NCI-H69 (cell line): ENCODE data around the gene CERS3.

Experiments used
- DNase-seq: peaks from one replicate; lab custom pipeline; 2025; lab: John Stamatoyannopoulos, UW

CERS3 gene

DNA sequence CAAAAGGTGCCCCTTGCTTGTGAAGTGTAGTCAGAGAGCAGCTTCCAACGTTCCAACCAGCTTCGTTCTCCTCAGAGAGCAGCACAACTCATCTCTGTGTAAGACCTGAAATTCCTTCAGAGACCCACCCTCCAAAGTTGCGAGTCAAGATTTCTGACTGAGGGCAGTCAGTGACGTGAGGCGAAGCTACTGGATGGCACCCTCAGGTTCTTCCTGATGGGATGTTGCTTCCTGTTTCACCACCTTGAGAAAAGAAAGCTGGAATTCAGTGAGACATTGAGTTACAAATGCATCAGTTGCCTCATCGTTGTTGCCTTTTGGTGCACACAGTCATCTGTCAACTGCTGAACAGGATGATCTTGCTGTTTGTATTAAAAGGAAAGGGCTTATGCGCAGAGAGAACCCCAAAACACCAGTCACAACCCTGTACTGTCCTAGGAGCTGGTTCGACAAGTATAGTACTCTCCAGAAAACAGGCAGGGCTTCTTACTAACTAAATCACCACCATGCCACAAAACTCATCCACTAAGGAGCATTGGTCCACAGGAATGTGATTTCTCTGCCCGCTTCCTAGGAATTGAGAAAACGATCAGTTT, at the start of gene CERS3:
Gene CERS3 (minus strand): TSS at position 118 of the 596 bp plus-strand sequence. CDS start 27,101 bp downstream, outside the sequence.
- DNase-seq = no peak

- no peak for DNase-seq
These were observed 44.8 kb upstream of the CERS3 start for GRCh38 chr15:100573526-100573925.

DNA sequence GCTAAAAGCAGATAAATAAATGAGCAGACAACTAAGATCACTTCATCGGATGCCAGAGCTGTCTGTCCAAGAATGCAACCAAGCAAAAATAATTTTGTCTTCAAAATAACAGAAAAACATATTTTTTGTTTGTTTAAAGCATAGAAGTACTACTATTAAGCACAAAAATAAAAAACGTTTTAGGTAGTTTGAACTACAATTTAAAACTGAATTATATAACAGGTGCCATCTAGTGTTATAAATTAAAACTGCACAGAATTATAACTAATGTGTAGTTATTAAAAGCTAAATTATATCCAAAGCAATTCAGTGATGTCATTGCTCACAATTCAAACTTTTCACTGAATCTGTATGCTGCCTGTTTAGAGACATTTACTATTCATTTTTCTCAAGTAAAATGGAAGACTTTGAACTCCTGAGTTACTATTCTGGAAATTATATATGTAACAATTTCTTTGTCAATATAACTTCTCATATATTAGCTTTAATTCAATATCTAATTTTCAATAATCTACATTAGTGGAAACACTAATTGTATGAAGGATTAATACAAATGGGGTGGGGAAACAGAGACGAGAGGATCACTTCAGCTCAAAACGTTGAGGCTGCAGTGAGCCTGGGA, 43.7 kb upstream of the CERS3 start:
- peak; percentile 14 for DNase-seq

GRCh38 chr15:100571592-100572167, 42.9 kb upstream of the CERS3 start:
- no peak for DNase-seq

GRCh38 chr15:100570735-100571313, 42.1 kb upstream of the CERS3 start:
- DNase-seq = no peak

DNA sequence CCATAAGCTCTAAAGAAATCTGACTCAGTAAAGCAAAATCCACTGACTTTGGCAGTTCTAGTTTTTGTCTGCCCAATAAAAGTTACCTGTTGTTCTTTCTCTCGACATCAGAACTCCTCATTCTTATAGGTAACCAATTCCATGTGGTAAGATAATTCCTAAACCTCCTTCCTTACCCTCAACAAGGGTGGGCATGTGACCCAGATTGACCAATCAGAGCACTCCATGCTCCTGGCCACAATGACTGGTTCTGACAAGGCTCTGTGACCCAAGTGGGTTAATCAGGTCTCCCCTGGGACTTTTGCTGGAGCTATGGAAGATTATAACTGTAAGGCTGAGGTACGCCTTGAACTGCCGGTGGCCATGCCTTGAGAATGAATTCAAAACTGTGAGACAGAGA, 41.5 kb upstream of the CERS3 start:
- DNase-seq = no peak

- no peak for DNase-seq
These were observed 40.6 kb upstream of the CERS3 start for GRCh38 chr15:100569391-100569790.

DNA sequence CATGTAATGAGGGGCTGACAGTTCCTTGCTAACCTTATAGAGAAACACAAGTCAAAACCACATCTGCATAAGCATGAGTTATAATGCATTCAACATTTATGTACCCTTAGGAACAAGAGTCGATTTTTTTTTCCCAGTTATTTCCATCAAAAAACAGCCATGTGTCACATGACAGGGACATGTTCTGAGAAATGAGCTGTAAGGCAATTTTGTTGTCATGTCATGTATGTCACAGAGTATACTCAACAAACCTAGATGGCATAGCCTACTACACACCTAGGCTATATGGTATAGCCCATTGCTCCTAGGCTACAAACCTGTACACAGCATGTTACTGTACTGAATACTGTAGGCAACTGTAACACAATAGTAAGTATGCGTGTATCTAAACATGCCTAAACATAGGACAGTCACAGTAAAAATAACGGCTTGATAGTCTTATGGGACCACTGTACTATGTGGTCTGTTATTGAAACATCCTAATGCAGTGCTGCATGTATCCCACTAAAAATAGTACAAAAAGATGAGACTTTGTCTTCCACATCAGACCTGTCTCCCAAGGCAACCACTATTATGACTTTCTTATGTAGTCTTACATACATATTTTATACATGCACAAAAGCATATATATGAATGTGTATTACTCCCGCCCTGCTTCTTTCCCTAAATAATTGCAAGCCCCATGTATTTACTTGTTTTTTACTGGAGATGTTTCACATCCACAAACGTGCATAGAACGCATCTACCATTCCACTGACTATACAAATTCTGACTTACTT, 38.3 kb upstream of the CERS3 start:
- DNase-seq = no peak

GRCh38 chr15:100565591-100565990, 36.8 kb upstream of the CERS3 start:
- DNase-seq = no peak

- no peak for DNase-seq
These were observed 31.6 kb upstream of the CERS3 start for GRCh38 chr15:100560323-100560722.

DNA sequence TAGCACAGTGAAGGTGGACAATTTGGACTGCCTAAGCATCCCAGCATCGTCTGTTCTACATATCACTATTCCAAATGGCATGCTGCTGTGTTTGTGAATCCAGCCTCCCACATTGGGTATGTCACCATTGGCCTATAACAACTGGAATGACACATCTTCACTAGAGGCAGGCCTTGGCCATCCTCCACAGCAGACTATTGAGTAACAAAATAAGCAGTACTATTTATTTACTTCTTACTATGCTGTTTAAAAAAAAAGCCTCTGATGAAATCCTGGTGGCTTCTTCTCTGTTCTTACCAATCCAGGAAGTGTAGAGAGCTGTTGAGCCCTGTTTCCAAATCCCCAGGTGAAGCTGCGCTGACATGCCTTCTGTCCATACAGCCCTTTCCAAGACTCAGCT, 30.6 kb upstream of the CERS3 start:
- DNase-seq = no peak

DNA sequence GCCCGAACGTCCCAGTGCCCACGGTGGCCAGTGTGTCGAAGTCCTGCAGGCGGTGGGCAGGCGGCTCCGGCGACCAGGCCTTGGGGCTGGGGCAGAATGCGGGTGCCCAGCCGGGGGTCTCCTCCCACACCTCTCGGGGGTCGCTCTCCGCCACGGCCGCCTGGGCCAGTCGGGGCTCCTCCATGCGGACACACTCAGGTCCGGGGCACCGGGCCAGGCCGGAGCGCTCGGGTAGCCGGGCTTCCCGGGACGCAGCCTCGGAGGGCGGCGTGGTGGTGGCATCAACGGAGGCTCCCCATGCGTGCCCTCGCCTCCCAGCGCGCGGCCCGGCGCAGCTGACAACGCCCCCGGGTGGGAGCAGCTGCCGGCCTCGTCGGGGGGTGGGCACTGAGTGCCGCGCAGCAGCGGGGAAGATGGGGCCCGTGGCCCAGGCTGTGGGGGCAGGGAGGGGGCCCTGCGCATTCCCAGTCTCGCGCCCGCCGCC, 30.1 kb upstream of the CERS3 start:
- no peak for DNase-seq

DNA sequence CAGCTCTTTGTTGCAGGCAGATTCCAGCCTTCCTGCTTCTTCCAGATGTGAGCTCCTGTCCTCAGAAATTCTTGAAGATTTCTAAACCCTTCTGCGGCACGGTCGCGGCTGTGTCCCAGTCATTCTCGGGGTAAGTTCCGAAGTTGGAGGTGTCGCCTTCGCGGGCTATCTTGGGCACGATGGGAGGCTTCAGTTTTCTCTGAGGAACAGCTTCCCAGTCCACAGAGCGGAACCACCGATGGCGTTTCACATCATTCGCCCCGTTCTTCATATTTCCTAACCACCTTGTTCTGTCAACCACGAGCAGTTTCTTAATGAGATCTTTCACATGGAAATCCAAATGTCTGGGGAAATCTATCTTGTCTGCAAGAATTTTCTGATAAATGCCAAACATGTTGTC, 24.7 kb upstream of the CERS3 start:
- no peak for DNase-seq

DNA sequence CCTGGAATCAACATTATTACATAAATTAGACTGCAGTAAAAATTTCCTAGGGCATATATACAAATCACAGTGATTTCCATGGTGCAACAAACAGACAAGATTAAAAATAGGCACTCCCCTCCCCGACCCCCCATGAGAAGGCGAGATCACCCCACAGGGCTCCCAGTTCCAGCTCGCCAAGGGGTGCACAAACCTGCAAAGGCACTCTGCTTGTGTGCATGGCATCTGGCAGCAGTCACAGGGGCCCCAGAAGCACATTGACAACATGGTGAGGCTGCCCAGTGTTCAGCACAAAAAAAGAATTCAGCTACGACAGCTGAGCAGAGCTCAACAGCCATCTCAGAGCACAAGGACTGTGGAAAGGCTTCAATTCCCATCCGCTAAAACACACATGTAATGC, 19.2 kb upstream of the CERS3 start:
- no peak for DNase-seq

DNA sequence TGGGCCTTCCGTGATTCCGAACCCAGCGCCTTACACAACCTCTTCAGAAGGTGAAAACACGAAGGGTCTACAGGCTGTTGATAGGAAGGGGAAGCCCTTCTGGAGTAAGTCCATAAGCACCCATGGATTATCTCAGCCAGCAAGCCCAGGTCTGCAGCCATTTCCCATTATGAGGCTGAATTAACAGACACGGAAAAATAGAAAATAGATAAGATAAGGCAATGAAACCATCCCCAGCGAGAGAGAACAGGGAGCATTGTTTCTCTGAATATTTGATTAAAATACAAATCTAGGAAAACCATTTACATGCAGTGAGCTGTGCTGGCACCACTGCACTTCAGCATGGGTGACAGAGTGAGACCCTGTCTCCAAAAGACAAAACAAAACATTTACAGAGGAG, 16.2 kb upstream of the CERS3 start:
- no peak for DNase-seq

DNA sequence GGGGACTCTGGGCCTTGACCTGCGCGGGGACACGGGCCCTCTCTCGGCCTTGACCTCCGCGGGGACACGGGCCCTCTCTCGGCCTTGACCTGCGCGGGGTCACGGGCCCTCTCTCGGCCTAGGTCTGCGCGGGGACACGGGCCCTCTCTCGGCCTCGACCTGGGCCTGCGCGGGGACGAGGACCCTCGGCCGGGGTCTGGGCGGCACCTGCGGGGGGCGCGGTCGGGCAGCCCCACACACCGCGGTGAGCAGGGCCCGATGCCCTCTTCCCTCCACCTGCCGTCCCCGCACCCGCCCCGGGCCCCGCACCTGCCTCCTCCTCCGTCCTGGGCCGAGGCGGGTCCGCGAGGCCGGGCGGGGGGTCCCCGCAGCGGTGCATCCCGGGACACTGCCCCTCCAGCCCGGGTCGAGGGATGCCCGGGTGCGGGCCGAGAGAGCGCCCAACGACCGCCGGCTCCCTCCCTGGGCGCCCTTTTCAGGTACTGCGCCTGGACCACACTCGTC, 15.6 kb upstream of the CERS3 start:
- DNase-seq = no peak

GRCh38 chr15:100542290-100542689, 13.5 kb upstream of the CERS3 start:
- no peak for DNase-seq

GRCh38 chr15:100537331-100537730, 8.6 kb upstream of the CERS3 start:
- no peak for DNase-seq

- DNase-seq = no peak
These were observed 8.0 kb upstream of the CERS3 start for GRCh38 chr15:100536733-100537132.

DNA sequence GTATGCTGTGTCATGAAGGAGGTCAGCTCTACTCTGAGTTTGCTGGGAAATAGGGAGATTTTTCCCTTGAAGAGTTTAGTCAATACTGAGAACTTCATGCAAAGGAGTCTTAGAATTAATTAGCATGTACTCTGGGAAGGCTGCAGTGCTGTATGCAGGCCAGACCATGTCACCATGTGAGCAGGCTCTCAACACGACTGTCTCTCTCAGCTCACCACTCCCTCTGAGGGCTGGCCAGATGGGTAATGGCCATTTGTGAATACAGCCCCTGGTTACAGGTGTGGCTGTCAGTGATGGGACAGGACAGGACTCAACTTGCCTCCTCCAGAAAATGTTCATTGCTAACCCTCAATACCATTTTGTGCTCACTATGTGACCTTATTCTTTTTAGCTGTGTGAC, 5.1 kb upstream of the CERS3 start:
- DNase-seq = no peak

DNA sequence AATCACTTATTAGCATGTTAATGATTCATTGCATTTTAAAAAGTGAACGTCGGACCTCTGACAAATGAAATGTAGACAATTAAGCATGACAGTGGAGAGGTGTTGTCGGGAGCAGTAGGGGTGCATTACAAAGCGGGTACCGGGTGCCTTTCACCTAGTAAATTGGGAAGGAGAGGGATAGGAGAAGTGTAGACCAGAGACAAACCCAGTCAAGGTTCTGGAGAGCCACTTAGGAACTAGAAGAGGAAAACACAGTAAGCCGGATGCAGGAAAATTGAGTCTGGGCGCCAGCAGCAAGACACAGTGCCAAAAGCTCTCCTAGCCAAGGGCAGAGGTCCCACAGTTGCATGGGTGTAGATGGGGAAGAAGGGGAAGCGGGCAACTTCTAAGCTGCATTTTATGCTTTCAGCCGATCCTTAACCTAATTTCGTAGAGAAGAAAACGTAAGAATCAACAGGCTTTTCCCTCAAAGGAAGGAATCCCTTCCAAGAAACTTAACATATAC, 3.1 kb upstream of the CERS3 start:
- no peak for DNase-seq

- DNase-seq = no peak
These were observed 2.5 kb upstream of the CERS3 start for GRCh38 chr15:100531204-100531603.
